VCaP (cell line): ENCODE measurements around the gene GAP43.

Source experiments
- H3K27ac ChIP-seq: fragments of 450-650 bp; 2 replicates; pipeline ENCODE4 v1.5.1; 2017
- TF ChIP-seq, protein P1 (sequence below): fragments of 450-650 bp; conservative IDR thresholded peaks from 2 replicates; pipeline ENCODE4 v1.5.1; 2017; ENCODE audit warnings: mild to moderate bottlenecking, moderate library complexity

The GAP43 gene

GRCh38 chr3:115657168-115657567 is 33.9 kb downstream of the GAP43 start:
- no peak overlapping the region for H3K27ac ChIP-seq
- TF ChIP-seq, protein P1, sequence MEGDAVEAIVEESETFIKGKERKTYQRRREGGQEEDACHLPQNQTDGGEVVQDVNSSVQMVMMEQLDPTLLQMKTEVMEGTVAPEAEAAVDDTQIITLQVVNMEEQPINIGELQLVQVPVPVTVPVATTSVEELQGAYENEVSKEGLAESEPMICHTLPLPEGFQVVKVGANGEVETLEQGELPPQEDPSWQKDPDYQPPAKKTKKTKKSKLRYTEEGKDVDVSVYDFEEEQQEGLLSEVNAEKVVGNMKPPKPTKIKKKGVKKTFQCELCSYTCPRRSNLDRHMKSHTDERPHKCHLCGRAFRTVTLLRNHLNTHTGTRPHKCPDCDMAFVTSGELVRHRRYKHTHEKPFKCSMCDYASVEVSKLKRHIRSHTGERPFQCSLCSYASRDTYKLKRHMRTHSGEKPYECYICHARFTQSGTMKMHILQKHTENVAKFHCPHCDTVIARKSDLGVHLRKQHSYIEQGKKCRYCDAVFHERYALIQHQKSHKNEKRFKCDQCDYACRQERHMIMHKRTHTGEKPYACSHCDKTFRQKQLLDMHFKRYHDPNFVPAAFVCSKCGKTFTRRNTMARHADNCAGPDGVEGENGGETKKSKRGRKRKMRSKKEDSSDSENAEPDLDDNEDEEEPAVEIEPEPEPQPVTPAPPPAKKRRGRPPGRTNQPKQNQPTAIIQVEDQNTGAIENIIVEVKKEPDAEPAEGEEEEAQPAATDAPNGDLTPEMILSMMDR: no peak

DNA sequence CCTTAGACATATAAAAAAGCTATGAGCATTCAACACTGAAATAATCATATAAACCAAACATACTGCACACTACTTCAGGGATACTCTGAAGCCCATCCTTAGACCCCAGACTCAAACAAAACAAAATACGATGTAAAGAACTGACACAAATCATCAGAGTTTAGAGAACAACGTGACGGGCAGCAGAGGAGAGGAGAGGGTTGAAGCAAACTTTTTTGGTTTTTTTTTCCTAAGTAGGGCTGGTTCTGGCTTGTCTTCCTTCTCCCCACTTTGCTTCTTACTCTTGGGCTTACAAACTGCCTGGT is 34.7 kb downstream of the GAP43 start:
- H3K27ac ChIP-seq: peak overlapping the region; percentile 62; the same call in 1 of the 2 replicates
- TF ChIP-seq, protein P1: no peak

DNA sequence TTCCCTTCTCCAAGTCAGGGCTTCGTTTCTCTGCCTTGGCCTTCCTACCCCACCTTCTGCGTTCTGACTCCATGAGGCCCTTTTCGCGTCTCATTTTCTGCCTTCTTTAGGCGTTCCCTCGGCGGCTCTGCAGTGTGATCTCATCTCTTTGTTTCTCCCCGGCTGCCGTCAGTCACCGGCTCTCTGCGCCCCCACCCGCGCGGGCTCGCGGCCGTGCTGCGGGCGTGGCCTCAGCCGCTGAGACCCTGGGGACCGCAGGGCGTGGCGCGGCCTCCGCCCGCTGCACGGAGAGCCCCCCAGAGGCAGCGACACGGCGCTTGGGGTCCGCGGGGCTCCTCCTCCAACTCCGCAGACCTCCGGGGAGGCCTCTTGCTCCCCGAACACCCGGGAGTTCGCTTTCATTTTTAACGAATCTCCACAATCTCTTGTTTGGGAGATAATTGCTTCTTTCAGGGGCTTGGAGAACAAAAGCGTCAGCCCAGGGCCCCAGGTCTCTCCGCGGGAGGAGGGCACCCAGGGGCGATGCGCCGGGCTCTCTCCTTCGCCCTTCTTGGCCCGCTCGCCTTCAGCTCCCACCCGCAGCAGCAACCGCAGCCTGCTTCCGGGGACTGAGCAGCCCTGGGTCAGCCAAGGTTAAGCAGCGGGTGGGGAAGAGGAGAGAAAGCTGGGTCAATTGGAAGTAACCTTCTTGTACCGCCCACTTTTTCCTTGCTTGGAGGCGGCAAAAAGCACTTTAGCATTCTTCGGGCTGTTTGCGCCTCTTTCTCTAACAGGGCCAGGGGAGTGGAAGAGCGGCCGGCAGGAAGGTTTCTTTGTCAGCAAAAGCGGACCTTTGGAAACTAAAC is 35.2 kb downstream of the GAP43 start:
- TF ChIP-seq, protein P1: no peak

GRCh38 chr3:115659253-115660220 is 36.2 kb downstream of the GAP43 start:
- H3K27ac ChIP-seq: no peak overlapping the region
- TF ChIP-seq, protein P1: no peak

More for the DNA sequence above, 35.2 kb downstream of the GAP43 start:
- peak overlapping the region; percentile 62; the same call in 1 of the 2 replicates for H3K27ac ChIP-seq

DNA sequence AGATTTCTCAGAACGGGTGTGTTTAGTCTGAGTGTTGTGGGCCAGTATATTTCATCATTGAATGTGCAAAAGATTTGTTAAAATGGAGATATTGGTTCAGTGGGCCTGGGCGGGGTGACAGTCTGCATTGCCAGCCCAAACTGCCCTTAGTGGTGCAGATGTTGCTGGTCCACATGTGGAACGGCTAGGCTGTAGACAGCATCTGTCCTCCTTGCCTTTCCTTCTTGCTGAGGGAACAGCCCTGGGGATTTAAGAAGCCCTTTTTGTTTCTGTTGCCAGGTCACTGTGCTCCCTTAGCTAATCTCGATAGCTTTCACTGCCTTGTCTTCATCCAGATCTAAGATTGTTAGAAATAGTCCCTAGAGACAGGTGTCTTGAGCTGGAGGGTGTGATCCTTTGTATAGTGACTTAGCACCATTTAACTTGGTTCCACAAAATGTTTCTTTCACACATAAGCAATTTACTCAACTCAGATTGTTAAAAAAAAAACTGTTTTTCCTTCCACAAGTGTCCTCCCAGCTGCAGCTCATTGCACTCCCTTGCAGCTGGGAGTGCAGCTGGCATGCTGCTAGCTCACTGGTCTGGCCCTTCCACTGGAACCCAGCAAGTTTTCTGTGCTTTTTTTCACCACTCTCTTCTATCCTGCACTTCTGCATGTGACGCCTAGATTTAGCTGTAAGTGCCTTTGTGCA is 37.5 kb downstream of the GAP43 start:
- no peak overlapping the region for H3K27ac ChIP-seq
- TF ChIP-seq, protein P1: no peak

- no peak overlapping the region for H3K27ac ChIP-seq
- TF ChIP-seq, protein P1: no peak
These were observed 39.0 kb downstream of the GAP43 start for GRCh38 chr3:115662356-115662755.
